ENCODE data around the gene SLC5A12.

Gene SLC5A12

GRCh38 chr11:26719289-26719973, 2.4 kb downstream of the SLC5A12 start:
- DNase-seq, result no peak

- DNase-seq, result no peak
Measured at GRCh38 chr11:26717771-26718170, 4.1 kb downstream of the SLC5A12 start.

DNA sequence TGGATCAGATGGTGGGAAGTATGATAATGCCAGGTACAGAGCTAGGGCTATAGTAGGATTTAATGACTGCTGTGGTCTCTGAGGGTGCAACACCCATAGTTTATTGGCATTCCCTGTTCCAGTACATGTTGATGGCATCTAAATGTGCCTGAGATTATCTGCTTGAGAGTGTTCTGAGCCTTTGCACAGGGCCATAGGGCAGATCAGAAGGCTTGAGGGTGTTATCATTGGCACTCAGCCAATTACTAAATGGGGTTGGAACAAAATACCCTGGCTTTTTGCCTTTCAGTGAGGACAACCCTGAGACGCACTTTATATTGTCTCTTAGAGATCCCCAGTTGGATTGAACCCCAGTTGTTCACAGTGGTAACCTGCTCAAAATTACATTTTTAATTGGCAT, 6.7 kb downstream of the SLC5A12 start:
- DNase-seq, result no peak

DNA sequence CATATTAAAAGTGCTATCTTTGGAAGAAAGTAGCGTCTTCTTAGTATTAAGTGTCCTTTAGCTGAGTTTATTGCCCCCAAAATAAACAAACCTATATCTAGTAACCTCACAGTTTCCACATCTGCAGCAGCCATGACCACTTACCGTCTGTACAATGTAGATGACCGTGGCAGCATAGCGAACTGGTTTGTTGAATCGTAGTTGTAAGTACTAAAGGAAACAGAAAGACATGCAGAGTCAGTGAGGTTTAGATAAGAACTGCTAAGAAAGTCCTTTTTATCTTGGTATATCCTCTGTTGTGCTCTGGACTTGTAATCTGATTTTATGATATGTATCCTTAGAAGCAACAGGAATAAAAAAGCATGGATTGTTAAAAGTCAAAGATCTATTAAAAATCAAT, 9.4 kb downstream of the SLC5A12 start:
- DNase-seq, result no peak

DNA sequence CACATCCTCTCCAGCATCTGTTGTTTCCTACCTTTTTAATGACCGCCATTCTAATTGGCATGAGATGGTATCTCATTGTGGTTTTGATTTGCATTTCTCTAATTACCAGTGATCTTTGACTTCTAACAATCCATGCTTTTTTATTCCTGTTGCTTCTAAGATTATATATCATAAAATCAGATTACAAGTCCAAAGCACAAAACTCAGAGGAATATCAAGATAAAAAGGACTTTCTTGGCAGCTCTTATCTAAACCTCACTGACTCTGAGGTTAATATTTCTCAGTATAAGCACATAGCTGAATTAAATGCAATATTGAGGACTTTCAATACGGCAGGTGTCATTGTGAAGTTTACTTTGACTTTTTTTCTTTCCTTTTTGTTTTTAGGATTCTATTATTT, 11.4 kb downstream of the SLC5A12 start:
- DNase-seq, result no peak

GRCh38 chr11:26708736-26709456, 13.0 kb downstream of the SLC5A12 start:
- DNase-seq, result no peak

- no peak for DNase-seq
Measured at GRCh38 chr11:26706181-26706580, 15.7 kb downstream of the SLC5A12 start.

- no peak for DNase-seq
Measured at GRCh38 chr11:26704249-26704648, 17.6 kb downstream of the SLC5A12 start.

- DNase-seq, result no peak
Measured at GRCh38 chr11:26703411-26704191, 18.3 kb downstream of the SLC5A12 start.

DNA sequence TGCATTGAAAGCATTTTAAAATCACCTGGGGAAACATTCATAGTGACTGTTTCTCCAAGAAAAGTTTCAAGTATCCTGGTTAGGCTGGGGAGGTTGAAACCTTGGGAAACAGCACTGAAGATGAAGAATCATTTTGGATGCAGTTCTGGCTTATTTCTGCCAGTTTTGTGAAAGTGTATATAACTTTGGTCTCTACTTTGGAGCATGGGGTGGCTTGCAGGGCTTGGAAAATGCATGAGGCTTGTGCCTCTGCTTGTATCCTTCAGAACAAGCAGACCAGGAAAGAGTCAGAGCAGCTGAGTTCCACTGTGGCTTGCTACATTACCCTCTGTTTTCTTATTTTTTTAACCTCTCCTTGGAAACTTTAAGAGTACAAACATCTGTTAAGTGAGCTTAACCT, 19.5 kb downstream of the SLC5A12 start:
- no peak for DNase-seq

- DNase-seq, result no peak
Measured at GRCh38 chr11:26700574-26701235, 21.2 kb downstream of the SLC5A12 start.

DNA sequence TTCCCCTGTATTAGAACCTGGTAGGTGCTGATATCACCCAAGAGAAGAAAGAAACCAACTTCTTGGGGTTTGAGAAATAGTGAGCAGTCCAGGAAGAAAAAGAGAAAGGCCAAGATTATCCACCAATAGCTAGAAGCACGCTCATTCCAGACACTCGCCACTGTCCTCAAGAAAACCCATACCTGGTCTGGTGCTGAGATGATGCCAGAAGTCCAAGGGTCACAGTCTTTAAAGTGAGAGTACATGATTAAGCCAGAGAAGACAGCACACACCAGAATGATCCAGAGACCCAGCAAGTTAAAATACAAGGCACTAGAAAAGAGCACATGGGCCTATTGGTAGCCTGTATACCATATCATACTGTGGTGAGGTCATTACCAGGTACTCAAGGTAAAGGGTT, 23.6 kb downstream of the SLC5A12 start:
- DNase-seq, result no peak

DNA sequence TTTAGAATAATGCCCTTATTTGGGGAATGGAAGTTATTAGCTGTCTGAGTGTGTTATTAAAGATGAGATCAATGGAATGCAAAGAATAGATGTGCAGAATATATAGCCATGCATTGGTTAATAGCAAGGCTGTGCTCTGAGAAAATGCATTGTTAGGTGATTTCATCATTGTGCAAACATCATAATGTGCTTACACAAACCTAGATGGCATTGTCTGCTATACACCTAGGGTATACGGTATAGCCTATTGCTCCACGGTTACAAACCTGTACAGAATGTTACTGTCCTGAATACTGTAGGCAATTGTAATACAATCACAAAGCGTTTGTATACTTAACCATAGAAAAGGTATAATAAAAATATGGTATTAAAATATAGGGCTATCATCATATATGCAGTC, 25.5 kb downstream of the SLC5A12 start:
- DNase-seq, result no peak

GRCh38 chr11:26688701-26689100, 33.2 kb downstream of the SLC5A12 start:
- no peak for DNase-seq

- DNase-seq, result no peak
Measured at GRCh38 chr11:26687351-26687750, 34.5 kb downstream of the SLC5A12 start.

DNA sequence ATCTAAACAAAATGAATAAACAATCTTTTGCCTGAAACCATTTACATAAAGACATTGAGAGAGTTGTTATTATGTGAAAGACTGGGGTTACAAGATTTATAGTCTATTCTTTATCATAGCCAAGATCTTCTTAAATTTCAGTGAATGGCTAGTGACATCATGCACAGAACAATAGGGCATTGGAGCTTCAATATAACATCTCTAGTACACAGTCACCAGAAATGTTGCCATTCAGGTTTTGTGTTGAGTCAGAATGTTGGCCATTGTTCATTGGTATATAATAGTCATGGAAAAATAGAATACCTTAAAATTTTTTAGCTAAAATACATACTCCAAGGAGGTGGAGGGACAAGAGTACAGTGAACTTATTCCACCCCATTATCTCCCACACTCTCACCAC, 44.3 kb downstream of the SLC5A12 start:
- no peak for DNase-seq

DNA sequence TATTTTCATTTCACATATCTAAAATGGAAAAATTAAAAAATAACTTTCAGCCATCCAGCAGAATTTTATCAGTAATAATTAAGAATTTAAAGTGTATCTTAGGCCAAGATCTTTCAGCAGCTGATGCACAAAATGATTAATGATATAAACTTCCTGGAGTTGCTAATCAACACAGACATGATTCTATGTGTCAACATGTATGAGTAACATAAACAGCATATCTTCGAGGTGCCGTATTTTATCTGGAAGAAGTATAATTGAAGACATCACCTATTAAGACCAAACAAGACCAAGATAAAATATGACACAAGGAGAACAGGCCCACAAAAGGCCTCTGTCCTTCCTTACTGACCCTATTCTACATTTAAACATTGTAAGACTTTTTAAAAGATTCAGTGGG, 45.2 kb downstream of the SLC5A12 start:
- DNase-seq, result no peak

GRCh38 chr11:26675233-26675928, 46.5 kb downstream of the SLC5A12 start:
- DNase-seq, result no peak

- no peak for DNase-seq
Measured at GRCh38 chr11:26665946-26666345, 55.9 kb downstream of the SLC5A12 start.

DNA sequence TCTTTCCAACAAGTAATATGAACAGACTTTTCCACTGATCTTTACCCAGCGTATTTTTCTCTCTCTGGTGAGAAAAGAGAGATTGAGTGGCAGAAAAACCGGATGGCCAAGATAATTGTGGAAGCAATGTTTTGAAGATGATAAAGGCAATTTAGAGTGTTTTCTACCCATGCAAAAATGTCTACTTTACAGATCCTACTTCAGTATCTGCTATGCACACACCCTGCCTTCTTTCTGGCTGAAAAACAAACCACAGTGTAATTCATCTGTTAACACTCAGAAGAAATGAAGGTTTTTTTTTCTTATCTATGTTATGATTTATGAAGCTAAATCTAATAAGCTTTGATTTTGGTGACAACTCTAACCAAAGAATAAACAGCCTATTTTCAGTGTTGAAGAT, 56.8 kb downstream of the SLC5A12 start:
- no peak for DNase-seq

DNA sequence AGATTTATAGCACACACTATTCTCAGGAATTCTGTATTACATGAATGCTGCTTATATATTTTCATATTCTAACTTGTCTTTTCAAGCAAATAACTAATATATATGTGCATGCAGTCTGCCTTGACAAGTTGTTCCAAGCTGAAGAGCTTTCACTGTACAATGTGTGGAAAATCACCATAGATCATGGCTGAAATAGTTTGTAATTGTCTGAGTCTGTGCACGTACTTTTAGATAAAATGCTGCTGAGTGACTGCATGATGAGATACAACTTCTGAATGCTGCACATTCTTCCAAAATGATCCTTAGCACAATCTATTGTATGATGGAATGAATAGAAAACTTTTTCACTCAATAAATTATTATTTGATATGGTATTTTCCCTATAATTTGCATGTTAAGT, 58.9 kb downstream of the SLC5A12 start:
- DNase-seq, result no peak

DNA sequence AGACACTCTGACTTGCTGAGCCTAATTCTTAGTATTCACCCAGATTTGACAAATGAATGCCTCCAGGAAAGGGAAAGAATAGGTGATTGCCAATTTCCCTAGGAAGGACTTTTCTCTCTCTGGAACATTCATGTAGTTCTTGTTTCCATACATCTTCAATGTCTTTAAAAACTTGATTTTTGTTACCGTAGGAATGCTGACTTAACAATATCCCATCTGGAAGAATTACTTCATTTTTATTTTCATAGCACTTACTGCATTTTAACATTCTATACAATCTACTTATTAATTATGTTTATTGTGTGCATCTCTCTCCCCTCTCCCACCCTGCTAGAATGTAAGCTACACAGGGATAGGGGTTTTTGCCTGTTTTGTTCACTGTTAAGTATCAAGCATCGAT, 66.6 kb downstream of the SLC5A12 start:
- DNase-seq, result no peak
